ENCODE measurements around the gene NFATC1. TPM values are rescaled to one million over a fixed set of nuclear protein-coding genes. Genes with fewer than 3 reads are reported as not detected.

Gene NFATC1
- total RNA-seq, 4 donors from 2014 or later = 2.1 to 41.3 (median 7.6) TPM

DNA sequence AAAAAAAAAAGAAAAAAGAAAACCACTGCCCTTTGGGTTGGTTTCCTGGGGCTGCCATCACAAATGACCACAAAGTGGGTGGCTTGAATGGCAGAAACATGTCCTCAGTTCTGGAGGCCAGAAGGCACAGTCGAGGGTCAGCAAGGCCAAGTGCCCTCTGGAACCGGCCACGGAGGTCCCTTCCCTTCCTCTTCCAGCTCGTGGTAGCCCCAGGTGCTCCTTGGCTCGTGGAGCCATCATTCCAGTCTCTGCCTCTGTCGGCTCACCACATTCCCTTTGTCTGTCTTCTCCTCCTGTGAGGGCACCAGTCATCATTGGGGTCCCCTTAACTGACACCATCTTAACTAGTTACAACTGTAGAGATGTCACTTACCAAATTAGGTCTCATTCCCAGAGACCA lies 8.5 kb upstream of the NFATC1 start:
- no peaks in the 10 kb centered on the region for H3K4me1 ChIP-seq
- H3K27me3 ChIP-seq = no peaks in the 10 kb centered on the region
- no peaks in the 10 kb centered on the region for H3K9me3 ChIP-seq
- H3K4me3 ChIP-seq = no peak overlapping the region
- H3K36me3 ChIP-seq = no peaks in the 10 kb centered on the region
- no peak overlapping the region for H3K27ac ChIP-seq
- TF ChIP-seq POLR2A (IDR thresholded peaks at IDR 0.05) (no peak), CTCF (IDR thresholded peaks at IDR 0.05) (no peak)
- DNase-seq = no peak

DNA sequence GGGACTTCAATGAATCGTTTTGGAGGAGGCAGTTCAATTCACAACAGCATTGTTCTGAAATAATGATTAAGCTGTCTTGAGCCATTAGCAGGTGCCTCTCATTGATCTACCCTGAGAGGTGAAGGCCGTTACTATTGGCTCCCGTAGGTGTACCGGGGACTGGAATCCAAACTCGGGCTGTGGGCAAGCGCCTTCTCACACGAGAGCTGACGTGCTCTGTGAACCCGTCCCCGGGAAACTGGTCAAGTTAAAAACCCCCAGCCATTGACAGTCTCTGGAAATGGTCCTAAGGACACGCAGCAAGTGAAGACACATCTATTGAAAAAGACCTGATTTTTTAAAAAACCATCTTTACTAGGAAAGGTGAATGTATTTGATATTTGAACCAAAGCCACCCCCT lies 8.1 kb upstream of the NFATC1 start:
- peak in 1 of 3 donors; percentile 38 for DNase-seq
- Histone ChIP-seq H3K36me3 (no peaks in the 10 kb centered on the region), H3K27ac (no peak overlapping the region), H3K9me3 (no peaks in the 10 kb centered on the region), H3K4me3 (no peak overlapping the region), H3K4me1 (no peaks in the 10 kb centered on the region), H3K27me3 (no peaks in the 10 kb centered on the region)
- TF ChIP-seq CTCF (IDR thresholded peaks at IDR 0.05) = no peak
- no peak for TF ChIP-seq POLR2A (IDR thresholded peaks at IDR 0.05)

DNA sequence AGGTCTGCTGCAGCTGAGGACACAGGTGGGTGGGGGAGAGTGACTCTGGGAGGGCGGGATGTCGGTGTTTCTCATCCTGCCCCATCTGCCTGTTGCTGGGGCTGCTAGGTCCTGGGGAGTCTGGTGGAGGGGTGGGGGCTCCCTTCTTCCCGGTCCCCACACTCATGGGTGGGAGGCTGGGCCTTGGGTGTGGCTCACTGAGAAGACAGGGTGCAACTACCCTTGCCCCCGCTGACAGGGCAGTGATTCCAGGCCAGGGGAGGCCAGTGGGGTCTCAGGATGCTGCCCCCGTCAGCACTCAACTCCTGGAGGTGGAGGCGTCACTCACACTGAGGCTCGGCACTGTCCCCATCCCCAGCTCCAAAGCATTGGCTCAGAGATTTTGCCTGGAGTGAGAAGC lies 7.7 kb upstream of the NFATC1 start:
- H3K36me3 ChIP-seq = no peaks in the 10 kb centered on the region
- H3K27ac ChIP-seq = no peak overlapping the region
- DNase-seq = peak in 1 of 3 donors; percentile 41
- no peaks in the 10 kb centered on the region for H3K9me3 ChIP-seq
- no peaks in the 10 kb centered on the region for H3K27me3 ChIP-seq
- H3K4me3 ChIP-seq = no peak overlapping the region
- TF ChIP-seq CTCF (IDR thresholded peaks at IDR 0.05) = no peak
- no peak for TF ChIP-seq POLR2A (IDR thresholded peaks at IDR 0.05)
- peaks cover under 1 to 3% (median 2%) of the 10 kb centered on the region in 4 donors for H3K4me1 ChIP-seq

DNA sequence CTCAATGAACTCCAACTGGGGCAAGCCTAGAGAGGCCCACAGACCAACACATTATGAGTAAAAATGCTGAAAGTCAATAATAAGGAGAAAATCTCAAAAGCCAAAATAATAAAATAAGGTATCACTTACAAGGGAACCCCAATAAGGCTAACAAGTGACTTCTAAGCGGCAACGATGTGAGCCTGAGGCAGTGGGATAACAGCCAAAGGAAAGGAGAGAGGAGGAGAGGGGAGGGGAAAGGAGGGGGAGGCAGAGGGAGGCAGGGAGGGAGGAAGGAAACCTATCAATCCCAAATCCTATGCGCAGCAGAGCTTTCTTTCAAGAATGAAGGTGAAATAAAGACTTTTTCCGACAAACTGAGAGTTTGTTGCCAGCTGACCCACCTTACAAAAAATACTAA lies 6.0 kb upstream of the NFATC1 start:
- no peak for DNase-seq
- TF ChIP-seq CTCF (IDR thresholded peaks at IDR 0.05) = no peak
- TF ChIP-seq POLR2A (IDR thresholded peaks at IDR 0.05) = no peak
- no peak overlapping the region for H3K27ac ChIP-seq
- H3K4me1 ChIP-seq = peaks cover 4 to 17% (median 10%) of the 10 kb centered on the region in 4 donors
- H3K9me3 ChIP-seq = no peaks in the 10 kb centered on the region
- no peaks in the 10 kb centered on the region for H3K36me3 ChIP-seq
- no peak overlapping the region for H3K4me3 ChIP-seq
- peaks cover 0 to 5% of the 10 kb centered on the region in 2 donors for H3K27me3 ChIP-seq

DNA sequence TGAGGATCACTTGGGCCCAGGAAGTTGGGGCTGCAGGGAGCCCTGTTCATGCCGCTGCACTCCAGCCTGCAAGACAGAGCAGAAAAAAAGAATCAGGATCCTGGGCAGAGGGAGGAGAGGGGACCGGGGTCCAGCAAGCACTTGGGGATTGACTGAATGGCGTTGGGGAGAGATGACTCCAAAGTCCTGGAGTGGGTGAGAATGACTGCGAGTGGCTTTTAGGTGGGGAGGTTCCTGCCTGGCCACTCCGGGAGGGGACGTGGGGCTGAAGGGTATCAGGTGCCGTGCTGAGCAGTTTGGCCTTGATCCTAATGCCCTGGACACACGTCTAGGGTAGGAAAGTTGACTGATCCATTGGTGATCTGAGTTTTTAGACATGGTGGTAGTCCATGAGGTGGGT lies 3.5 kb upstream of the NFATC1 start:
- peak overlapping the region in 1 of 4 donors; percentile 13 for H3K27ac ChIP-seq
- H3K36me3 ChIP-seq = no peaks in the 10 kb centered on the region
- peaks cover 0 to 11% of the 10 kb centered on the region in 2 donors for H3K27me3 ChIP-seq
- peaks cover 4 to 31% (median 16%) of the 10 kb centered on the region in 4 donors for H3K4me1 ChIP-seq
- TF ChIP-seq CTCF (IDR thresholded peaks at IDR 0.05) (no peak), POLR2A (IDR thresholded peaks at IDR 0.05) (no peak)
- DNase-seq = peak in 1 of 3 donors; percentile 43
- H3K4me3 ChIP-seq = no peak overlapping the region
- H3K9me3 ChIP-seq = no peaks in the 10 kb centered on the region

DNA sequence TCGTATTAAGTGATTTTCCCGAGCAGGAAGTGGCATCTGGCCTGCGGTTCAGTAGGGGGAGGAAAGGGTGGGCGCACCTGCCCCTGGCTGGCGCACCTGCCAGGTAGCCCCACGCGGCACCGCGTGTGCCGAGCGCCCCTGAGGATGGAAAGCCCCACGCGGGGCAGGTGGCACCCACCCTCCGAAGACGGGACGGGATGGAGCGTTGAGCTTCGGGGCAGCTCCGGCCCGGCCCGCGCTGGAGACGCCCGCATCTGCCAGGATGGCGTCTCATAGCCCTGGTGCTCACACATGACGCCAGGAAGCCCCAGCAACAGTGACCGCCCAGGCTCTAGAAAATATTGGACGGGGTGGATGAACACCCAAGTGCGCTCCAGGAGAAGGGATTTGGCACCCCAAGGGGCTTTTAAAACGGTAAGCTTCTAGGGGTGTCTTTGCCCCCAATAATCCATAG lies 2.5 kb upstream of the NFATC1 start:
- DNase-seq = peak; percentile 52 to 61 (median 54)
- Histone ChIP-seq H3K4me1 (peaks cover 4 to 33% (median 17%) of the 10 kb centered on the region in 4 donors), H3K9me3 (no peaks in the 10 kb centered on the region), H3K36me3 (no peaks in the 10 kb centered on the region), H3K27me3 (peaks cover 0 to 11% of the 10 kb centered on the region in 2 donors), H3K27ac (peak overlapping the region; percentile 79 to 100 (median 87)), H3K4me3 (peak overlapping the region; percentile 47 to 70 (median 55))
- TF ChIP-seq CTCF (IDR thresholded peaks at IDR 0.05) (no peak), POLR2A (IDR thresholded peaks at IDR 0.05) (no peak)
